Ureter (tissue), 1 donor: ENCODE data around the gene GALNT1. TPM values are rescaled to one million over a fixed set of nuclear protein-coding genes. Genes with fewer than 3 reads are reported as not detected.

ENCODE experiments used
- DNase-seq: peaks from one replicate; pipeline ENCODE4 v3.0.0-alpha.2; 2020; ENCODE audit warnings: low spot score
- total RNA-seq: library from RNA; stranded (reverse); gene quantifications from one replicate; pipeline ENCODE4 v1.2.4, GENCODE V29; 2023
- donor health status: DM: yes; HTN: yes; CAD: no.

GALNT1 gene
- total RNA-seq, 1 donor from 2014 or later = 115 TPM

DNA sequence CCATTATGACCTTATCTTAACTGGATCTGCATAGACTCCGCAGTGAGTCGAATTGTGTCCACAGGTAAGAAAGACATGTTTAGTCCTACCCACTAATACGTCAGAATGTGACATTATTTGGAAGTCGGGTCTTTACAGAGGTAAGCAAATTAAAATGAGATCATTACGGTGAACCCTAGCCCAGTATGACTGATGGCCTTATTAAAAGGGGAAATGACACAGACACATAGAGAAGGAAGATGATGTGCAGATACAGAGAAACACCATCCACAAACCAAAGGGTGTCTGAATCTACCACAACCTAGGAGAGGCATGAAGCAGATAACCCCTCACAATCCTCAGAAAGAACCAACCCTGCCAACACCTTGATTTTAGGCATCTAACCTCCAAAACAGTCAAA, 135.6 kb downstream of the GALNT1 start:
- DNase-seq = no peak

DNA sequence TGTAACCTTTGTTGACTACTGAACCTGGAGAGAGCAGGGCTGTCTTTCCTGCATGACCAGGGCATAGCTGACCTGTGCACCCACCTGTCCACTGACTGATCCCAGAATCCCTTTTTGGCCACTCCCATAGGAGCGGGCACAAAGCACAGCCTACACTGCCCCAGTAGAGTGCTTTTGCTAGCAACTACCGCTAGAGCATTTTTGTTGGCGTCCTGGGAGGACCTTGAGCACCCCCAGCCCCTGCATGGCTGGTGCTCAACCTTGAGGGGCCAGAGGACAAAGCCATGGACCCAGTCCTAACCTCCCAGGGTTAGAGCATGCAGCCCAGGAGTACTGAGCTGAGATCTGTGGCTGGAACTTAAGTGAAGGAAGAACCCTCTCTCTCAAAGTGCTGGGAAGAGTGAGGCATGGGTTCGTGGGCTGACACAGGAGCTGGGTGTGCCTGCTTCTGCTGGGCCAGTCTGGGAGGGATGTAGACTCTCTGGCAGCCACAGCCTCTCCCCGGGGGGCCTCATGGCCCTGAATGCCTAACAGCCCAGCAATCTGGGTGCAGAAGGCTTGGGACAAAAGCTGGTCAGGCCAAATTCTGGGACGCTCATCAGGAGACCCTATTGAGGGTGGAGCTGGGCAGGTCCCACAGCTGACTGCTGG, 140.0 kb downstream of the GALNT1 start:
- no peak for DNase-seq

GRCh38 chr18:35728676-35729075, 147.1 kb downstream of the GALNT1 start:
- no peak for DNase-seq

DNA sequence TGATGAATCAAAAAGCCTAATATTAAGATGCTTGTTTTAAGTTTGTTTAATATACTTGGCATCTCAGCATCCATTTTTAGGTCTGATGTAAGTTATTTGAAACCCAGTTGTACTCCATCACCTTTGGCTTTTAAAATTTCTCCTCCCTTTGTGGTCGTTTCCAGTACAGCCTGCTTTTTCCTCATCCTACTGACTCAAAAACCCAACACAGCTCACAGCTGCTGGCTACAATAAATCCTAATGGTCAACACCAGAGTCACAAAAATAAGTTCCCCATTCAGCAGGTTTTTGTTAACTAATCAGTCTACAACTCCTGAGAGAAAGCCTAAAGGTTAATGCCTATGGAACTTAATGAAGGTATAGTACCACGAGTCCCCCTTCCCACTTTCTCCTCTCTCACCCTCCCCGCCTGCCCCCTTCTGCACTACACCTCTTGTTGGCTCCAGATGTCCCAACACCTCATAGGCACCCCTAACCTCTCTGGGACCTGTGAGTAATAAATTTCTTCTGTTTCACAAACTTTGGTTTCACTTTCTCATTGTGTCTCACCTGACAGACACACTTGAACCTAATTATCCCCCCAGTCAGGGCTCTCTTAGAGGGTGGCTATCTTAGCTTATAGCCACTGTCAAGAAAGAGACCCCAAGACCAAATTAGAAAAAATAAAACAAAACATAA, 148.6 kb downstream of the GALNT1 start:
- no peak for DNase-seq

GRCh38 chr18:35730691-35731370, 149.3 kb downstream of the GALNT1 start:
- no peak for DNase-seq

DNA sequence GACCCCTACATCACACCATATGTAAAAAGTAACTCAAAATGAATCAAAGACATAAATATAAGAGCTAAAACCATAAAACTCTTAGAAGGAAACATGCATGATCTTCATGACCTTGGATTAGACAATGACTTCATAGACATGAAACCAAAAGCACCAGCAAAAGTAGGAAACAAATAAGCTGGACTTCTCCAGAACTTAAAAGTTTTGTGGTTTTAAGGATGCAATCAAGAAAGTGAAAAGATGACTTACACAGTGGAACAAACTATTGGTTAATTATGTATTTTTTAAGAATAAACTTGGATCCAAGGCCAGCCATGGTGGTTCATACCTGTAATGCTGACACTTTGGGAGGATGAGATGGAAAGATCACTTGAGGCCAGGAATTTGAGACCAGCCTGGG, 150.2 kb downstream of the GALNT1 start:
- DNase-seq = no peak

DNA sequence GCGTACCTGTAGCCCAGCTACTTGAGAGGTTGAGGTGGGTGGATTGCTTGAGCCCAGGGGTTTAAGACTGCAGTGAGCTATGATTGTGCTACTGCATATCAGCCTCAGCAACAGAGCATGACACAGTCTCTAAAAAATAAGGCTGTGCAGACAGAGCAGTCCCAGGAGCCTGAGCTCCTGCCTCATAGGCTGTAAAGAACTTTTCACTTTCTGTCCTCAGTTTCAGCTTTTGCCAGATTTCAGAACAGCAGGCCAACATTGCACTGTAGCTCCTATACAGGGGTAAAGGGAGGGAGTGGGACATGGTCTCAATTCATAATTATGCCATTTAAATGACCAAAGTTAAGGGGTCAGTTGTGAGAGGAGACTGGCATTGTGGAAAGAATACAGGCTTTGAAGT, 150.6 kb downstream of the GALNT1 start:
- DNase-seq = no peak

GRCh38 chr18:35732636-35733035, 151.1 kb downstream of the GALNT1 start:
- no peak for DNase-seq

DNA sequence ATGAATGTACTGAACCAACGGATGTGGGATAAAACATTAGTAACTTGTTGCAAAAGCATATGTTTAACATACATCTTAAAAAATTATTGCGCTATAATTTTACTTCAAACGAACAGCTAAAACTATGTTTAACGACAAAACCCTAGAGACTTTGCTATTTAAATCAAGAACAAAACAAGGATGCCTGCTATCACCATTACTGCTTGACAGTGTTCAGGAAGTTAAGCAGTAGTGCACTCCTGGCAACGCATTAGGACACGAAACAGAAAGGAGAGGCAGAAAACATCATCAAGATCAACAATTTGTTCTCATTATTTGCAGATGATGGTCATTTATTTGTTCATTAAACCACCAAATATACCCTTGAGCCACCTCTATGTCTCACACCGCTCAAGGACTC, 151.9 kb downstream of the GALNT1 start:
- DNase-seq = no peak

DNA sequence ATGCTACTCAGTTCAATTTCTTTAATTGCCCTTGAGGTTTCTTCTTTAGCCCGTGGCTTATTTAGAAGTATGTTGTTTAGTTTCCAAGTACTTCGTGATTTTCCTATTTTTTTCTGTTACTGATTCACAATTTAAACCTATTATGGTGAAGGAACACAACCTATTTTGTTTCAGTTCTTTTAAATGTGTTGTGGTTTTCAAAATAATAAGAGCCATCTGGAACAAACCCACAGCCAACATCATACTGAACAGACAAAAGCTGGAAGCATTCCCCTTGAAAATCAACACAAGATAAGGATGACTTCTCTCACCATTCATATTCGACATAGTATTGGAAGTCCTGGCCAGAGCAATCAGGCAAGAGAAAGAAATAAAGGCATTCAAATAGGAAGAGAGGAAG, 155.2 kb downstream of the GALNT1 start:
- DNase-seq = no peak

GRCh38 chr18:35739778-35740177, 158.2 kb downstream of the GALNT1 start:
- no peak for DNase-seq

GRCh38 chr18:35740656-35741055, 159.1 kb downstream of the GALNT1 start:
- DNase-seq = no peak

- no peak for DNase-seq
These were observed 162.4 kb downstream of the GALNT1 start for GRCh38 chr18:35743916-35744315.

- DNase-seq = no peak
These were observed 164.3 kb downstream of the GALNT1 start for GRCh38 chr18:35745814-35746213.

DNA sequence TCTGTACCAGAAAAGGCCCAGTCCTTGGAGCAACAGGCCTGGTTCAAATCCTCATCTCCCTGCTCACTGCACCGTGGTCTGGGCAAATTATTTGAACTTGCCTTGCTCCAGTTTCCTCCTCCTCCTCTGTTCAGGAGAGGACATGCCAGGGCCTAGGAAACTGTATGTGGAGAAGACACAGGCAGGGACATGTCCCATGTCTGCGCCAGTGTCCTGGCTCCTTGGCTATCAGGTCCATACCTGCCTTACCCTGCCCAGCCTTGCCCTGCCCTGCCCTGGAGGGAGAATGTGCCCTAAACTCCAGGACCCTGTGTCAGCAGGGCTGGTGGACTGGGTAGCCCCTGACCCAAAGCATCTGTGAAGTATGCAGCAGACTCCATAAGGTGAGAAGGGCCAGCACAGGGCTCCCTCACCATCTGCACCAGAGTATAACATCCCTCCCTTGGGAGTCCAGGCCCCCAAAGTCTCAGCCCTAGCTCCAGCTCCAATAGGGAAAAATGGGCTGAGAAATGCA, 165.3 kb downstream of the GALNT1 start:
- DNase-seq = no peak

DNA sequence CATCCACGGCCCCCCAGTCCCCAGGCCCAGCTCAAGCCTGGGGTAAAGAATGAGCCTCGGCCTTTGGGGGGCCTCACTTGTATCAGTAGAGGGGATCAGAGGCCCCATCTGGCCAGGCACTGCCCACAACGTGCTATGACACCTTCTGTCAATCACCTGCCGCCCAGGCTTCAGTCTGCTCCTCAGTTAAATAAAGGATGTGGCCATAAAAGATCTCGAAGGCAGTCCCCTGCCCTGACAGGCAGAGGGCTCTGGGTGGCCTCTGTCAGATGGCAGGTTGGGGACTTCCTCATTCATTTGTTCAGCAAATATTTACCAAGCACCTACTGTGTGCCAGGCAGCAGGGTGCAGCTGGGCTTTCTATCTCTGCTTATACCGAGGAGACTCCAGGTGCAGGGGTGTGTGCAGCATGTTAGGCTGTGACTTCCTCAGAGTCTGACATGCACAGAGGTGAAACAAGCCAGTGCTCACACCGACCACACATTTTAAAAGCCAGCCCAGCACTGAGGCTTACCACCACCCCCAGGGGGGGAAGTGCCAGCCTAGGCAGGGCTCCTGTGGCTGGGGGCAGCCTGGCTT, 166.4 kb downstream of the GALNT1 start:
- no peak for DNase-seq

DNA sequence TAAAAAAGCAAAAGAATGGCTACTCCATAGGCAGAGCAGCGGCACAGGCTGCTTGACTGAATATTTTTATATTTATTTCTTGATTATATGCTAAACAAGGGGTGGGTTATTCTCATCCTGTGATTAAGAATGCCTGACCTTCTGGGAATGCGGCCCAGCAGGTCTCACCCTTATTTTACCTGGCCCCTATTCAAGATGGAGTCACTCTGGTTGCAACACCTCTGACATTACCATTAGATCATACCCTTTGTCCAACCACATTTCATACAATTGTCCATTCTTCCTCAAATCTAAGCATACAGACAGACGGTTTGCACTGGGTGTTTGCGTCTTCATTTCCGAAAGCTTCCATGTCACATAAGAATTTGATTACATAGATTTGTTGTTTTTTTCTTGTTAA, 168.2 kb downstream of the GALNT1 start:
- no peak for DNase-seq

GRCh38 chr18:35750929-35751328, 169.4 kb downstream of the GALNT1 start:
- no peak for DNase-seq

GRCh38 chr18:35753306-35753910, 171.9 kb downstream of the GALNT1 start:
- no peak for DNase-seq

- no peak for DNase-seq
These were observed 172.9 kb downstream of the GALNT1 start for GRCh38 chr18:35754464-35754863.

DNA sequence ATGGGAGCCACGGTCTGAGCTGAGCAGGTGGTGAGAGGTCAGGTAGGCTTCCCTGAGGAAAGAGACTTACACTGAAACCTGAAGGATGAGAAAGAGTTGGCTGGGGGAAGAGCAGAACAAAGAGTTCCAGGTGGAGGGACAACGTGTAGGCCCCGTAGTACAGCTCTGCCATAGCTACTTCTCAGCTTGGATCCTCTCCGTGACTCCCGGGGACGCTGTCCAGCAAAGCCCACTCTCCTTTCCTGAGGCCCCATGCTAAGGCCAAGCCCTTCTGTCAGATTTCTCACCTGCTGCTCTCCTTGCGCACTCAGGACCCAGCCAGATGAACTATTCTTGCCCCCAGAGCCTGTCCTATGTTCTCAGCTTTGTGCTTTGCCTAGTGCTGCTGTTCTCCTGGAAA, 173.8 kb downstream of the GALNT1 start:
- DNase-seq = no peak

GRCh38 chr18:35756506-35757117, 175.1 kb downstream of the GALNT1 start:
- DNase-seq = peak; percentile 65
